SK-N-SH treated with all-trans-retinoic acid at 6 μM for 48 hours (cell line): ENCODE data around the gene SCCPDH.

Experiments used
- ATAC-seq: fragments of 200-7000 bp; cut with Tn5 transposase; 3 replicates; pipeline ENCODE4 v1.9.1; 2020; ENCODE audit warnings: mild to moderate bottlenecking, moderate library complexity
- ARNTL ChIP-seq: fragments of 450-650 bp; formaldehyde crosslinking; IDR thresholded peaks from 2 replicates; pipeline ENCODE4 v1.5.0; 2020; ENCODE audit warnings: low read depth, mild to moderate bottlenecking, moderate library complexity, borderline replicate concordance
- BACH2 ChIP-seq: fragments of 250-450 bp; sonication (Bioruptor Pico); IDR thresholded peaks from 2 replicates; pipeline ENCODE4 v1.9.0; 2021; ENCODE audit warnings: mild to moderate bottlenecking, borderline replicate concordance
- CREB5 ChIP-seq: fragments of 250-450 bp; sonication (Bioruptor Pico); IDR thresholded peaks from 2 replicates; pipeline ENCODE4 v1.5.1; 2020; ENCODE audit warnings: low read depth, mild to moderate bottlenecking, moderate library complexity
- GLIS3 ChIP-seq: fragments of 250-450 bp; sonication (Bioruptor Pico); IDR thresholded peaks from 2 replicates; pipeline ENCODE4 v1.5.0; 2020; ENCODE audit warnings: mild to moderate bottlenecking, moderate library complexity
- ISL1 ChIP-seq: fragments of 250-450 bp; sonication (Bioruptor Pico); IDR thresholded peaks from 2 replicates; pipeline ENCODE4 v2.1.2; 2022; ENCODE audit warnings: mild to moderate bottlenecking, moderate library complexity
- PATZ1 ChIP-seq: fragments of 250-450 bp; sonication (Bioruptor Pico); IDR thresholded peaks from 2 replicates; pipeline ENCODE4 v1.8.0; 2020; ENCODE audit warnings: mild to moderate bottlenecking, moderate library complexity, borderline replicate concordance
- POU6F1 ChIP-seq: fragments of 250-450 bp; sonication (Bioruptor Pico); IDR thresholded peaks from 2 replicates; pipeline ENCODE4 v1.8.0; 2021; ENCODE audit warnings: low read depth, mild to moderate bottlenecking, moderate library complexity, borderline replicate concordance
- PPARA ChIP-seq: fragments of 250-450 bp; sonication (Bioruptor Pico); IDR thresholded peaks from 2 replicates; pipeline ENCODE4 v1.5.0; 2020; ENCODE audit warnings: mild to moderate bottlenecking, borderline replicate concordance
- RARB ChIP-seq: fragments of 250-450 bp; sonication (Bioruptor Pico); IDR thresholded peaks from 2 replicates; pipeline ENCODE4 v1.8.0; 2021; ENCODE audit warnings: mild to moderate bottlenecking, moderate library complexity
- SNAI2 ChIP-seq: fragments of 250-450 bp; sonication (Bioruptor Pico); IDR thresholded peaks from 2 replicates; pipeline ENCODE4 v1.5.0; 2020; ENCODE audit warnings: mild to moderate bottlenecking, moderate library complexity
- TOX ChIP-seq: fragments of 250-450 bp; sonication (Bioruptor Pico); IDR thresholded peaks from 2 replicates; pipeline ENCODE4 v1.8.0; 2021; ENCODE audit warnings: mild to moderate bottlenecking, moderate library complexity, borderline replicate concordance
- TSHZ2 ChIP-seq: fragments of 250-450 bp; sonication (Bioruptor Pico); IDR thresholded peaks from 2 replicates; pipeline ENCODE4 v1.5.0; 2020; ENCODE audit warnings: mild to moderate bottlenecking, moderate library complexity
- ZC3H10 ChIP-seq: fragments of 250-450 bp; sonication (Bioruptor Pico); IDR thresholded peaks from 2 replicates; pipeline ENCODE4 v1.5.1; 2021; ENCODE audit warnings: mild to moderate bottlenecking, moderate library complexity
- ZFP30 ChIP-seq: fragments of 450-650 bp; formaldehyde crosslinking; IDR thresholded peaks from 2 replicates; pipeline ENCODE4 v1.5.0; 2022; ENCODE audit warnings: mild to moderate bottlenecking, moderate library complexity
- ZNF565 ChIP-seq: fragments of 450-650 bp; formaldehyde crosslinking; conservative IDR thresholded peaks from 2 replicates; pipeline ENCODE4 v1.5.0; 2020; ENCODE audit warnings: low read depth, mild to moderate bottlenecking, moderate library complexity
- ZNF70 ChIP-seq: fragments of 450-650 bp; formaldehyde crosslinking; IDR thresholded peaks from 2 replicates; pipeline ENCODE4 v1.5.0; 2020; ENCODE audit warnings: mild to moderate bottlenecking, moderate library complexity
- ZNF8 ChIP-seq: fragments of 450-650 bp; formaldehyde crosslinking; IDR thresholded peaks from 2 replicates; pipeline ENCODE4 v1.5.0; 2020; ENCODE audit warnings: mild to moderate bottlenecking, moderate library complexity

Gene SCCPDH

GRCh38 chr1:246726255-246726679, 2.1 kb downstream of the SCCPDH start:
- ATAC-seq = no peak

GRCh38 chr1:246726881-246727280, 2.7 kb downstream of the SCCPDH start:
- ATAC-seq = no peak
- no peak for TF ChIP-seq CREB5 (CRISPR knock-in tag)
- TF ChIP-seq ZNF8 (CRISPR knock-in tag) = no peak
- TF ChIP-seq ZFP30 (CRISPR knock-in tag) = no peak
- TF ChIP-seq PATZ1 (CRISPR knock-in tag) = no peak
- TF ChIP-seq ARNTL = no peak
- TF ChIP-seq TOX (CRISPR knock-in tag) = no peak
- TF ChIP-seq ZC3H10 (CRISPR knock-in tag) = no peak
- no peak for TF ChIP-seq ZNF70 (CRISPR knock-in tag)
- TF ChIP-seq TSHZ2 (CRISPR knock-in tag) = no peak
- no peak for TF ChIP-seq POU6F1 (CRISPR knock-in tag)
- no peak for TF ChIP-seq GLIS3 (CRISPR knock-in tag)
- TF ChIP-seq RARB = no peak
- TF ChIP-seq ISL1 (CRISPR knock-in tag) = no peak

More at GRCh38 chr1:246726255-246726679, 2.1 kb downstream of the SCCPDH start:
- no peak for TF ChIP-seq GLIS3 (CRISPR knock-in tag)
- TF ChIP-seq ZNF565 = no peak
- TF ChIP-seq ZNF8 (CRISPR knock-in tag) = no peak
- TF ChIP-seq PPARA = no peak
- no peak for TF ChIP-seq ZNF70 (CRISPR knock-in tag)
- TF ChIP-seq SNAI2 = no peak
- no peak for TF ChIP-seq TSHZ2 (CRISPR knock-in tag)
- no peak for TF ChIP-seq ZC3H10 (CRISPR knock-in tag)

GRCh38 chr1:246727594-246727993, 3.4 kb downstream of the SCCPDH start:
- ATAC-seq = no peak

GRCh38 chr1:246728311-246728710, 4.1 kb downstream of the SCCPDH start:
- ATAC-seq = no peak
- TF ChIP-seq POU6F1 (CRISPR knock-in tag) (no peak), TSHZ2 (CRISPR knock-in tag) (no peak), BACH2 (CRISPR knock-in tag) (no peak), ZNF565 (no peak), ISL1 (CRISPR knock-in tag) (no peak), CREB5 (CRISPR knock-in tag) (no peak), TOX (CRISPR knock-in tag) (no peak), GLIS3 (CRISPR knock-in tag) (no peak)

More at GRCh38 chr1:246727594-246727993, 3.4 kb downstream of the SCCPDH start:
- no peak for TF ChIP-seq ZC3H10 (CRISPR knock-in tag)
